Measurements from ENCODE around the gene OTUB2.

DNA sequence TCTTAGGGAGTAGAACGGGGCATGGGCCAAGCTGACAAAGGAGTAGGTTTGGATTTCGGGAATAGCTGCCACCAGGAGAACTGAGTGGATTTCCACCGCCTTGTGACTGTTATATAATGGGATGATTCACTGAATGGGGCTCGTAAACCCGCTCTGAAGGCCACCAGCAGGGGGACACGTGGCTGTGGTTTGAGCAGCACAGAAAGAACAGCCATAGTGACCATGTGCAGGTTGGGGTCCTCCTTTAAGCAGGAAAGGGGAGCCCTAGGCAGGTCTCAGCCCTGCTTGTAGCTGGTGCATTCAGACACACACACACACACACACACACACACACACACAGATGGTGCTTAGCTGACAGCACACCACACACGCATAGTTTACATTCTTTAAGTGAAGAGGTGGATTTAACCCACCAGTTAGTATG, 41.1 kb upstream of the OTUB2 start:
- TF ChIP-seq BACH2 (CRISPR knock-in tag; IDR thresholded peaks at IDR 0.05; ENCODE audit: borderline replicate concordance) (no peak), ZFP3 (CRISPR knock-in tag; IDR thresholded peaks at IDR 0.05) (no peak), PATZ1 (CRISPR knock-in tag; IDR thresholded peaks at IDR 0.05; ENCODE audit: borderline replicate concordance) (no peak), TCF4 (CRISPR knock-in tag; IDR thresholded peaks at IDR 0.05; ENCODE audit: borderline replicate concordance) (no peak)
